GM21737 (cell line): Measurements from ENCODE around the gene PSPC1.

Source experiments
- ATAC-seq: cut with Tn5 transposase; IDR thresholded peaks from one replicate; pipeline ENCODE4 v1.9.1; 2021; ENCODE audit warnings: mild to moderate bottlenecking, moderate library complexity; ENCODE audit not compliant: unreplicated experiment

The PSPC1 gene

GRCh38 chr13:19673473-19674430 is 109.0 kb downstream of the PSPC1 start:
- no peak for ATAC-seq

DNA sequence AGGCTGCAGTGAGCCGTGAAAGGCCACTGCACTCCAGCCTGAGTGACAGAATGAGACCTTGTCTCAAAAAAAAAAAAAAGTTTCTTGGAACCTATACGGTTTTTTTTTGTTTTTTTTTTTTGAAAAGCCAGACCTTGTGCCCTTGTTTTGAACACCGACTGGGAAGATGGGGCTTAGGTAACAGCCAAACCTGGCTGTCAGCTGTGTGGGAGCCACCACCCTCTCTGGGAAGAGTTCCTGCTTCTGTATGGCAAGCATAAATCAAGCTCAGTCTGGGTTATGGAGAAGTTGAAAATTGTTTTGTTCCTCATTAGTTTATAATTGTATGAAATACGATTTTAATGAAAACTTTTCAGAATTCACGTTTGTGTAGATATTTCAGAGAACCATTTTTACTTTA is 109.8 kb downstream of the PSPC1 start:
- no peak for ATAC-seq

GRCh38 chr13:19670147-19670546 is 112.6 kb downstream of the PSPC1 start:
- ATAC-seq, result no peak

GRCh38 chr13:19668778-19669177 is 114.0 kb downstream of the PSPC1 start:
- no peak for ATAC-seq

DNA sequence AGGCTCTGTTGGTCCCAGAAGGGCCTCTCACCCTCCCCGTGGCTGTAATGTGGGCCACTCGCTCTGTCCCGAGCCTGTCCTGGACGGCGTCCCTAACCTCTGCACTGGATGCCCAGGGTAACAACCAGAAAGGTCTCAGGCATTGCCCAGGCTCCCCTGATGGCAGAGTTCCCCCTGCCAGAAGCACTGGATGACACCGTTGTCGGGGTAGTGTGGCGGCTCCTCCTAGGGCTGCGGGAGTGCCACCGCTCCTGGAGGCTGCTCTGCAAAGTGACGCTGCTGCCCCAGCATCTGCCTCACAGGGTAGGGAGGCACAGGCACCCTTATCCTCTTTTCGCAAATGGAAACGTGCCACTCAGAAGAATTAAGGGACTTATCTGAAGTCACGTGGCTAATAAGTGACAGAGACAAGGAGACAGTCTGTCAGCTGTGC is 117.3 kb downstream of the PSPC1 start:
- no peak for ATAC-seq

DNA sequence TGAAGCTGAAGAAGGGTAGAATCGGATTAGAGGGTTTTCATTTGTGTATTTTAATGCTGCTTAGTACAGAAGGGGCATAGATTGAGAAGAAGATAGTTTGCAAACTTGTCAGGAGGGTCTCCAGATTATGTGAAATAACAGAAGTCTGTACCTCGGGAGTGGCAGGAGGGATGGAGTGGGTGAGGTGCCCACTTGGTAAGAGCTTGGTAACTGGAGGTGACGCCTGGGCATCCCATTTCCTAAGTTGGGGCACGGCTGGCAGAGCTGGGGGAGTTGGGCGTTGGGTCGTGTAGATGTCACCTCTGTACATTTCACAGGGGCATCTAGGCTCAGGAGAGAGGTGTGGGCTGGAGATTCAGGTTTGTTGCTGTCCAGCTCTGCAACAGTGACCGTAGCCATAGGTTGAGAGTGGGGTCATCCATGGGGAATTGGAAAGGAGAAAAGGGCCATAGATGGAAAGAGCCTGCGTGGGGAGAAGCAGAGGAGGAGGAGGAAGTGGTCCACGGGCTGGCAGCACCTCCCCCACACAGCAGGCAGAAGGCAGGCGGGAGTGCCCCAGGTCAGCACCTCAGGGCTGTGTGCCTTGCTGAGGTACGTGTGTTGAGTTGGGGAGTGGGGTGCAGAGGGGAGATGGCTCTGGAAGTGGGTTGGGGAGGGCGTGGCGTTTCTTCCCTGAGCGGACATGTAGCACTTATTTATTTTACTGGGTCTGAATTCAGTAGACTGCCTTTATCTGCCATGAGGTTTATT is 118.1 kb downstream of the PSPC1 start:
- no peak for ATAC-seq

GRCh38 chr13:19663416-19663979 is 119.2 kb downstream of the PSPC1 start:
- no peak for ATAC-seq

DNA sequence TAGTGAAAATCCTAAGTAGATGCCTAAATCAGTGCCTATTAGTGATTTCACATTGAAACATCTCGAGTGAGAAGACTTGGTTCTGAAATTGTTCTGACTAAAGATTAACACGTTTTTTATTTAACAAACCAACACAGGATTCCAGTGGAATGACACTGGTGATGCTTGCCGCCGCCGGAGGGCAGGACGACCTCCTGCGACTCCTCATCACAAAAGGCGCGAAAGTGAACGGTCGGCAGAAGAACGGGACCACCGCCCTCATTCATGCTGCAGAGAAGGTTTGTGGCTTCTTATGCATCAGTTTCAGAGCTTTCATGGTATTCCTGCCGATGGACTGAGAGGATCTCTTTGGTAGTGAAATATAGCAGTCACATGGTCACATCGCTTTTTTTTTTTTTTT is 121.2 kb downstream of the PSPC1 start:
- ATAC-seq, result no peak

GRCh38 chr13:19661126-19661525 is 121.6 kb downstream of the PSPC1 start:
- ATAC-seq, result no peak

GRCh38 chr13:19658831-19659230 is 123.9 kb downstream of the PSPC1 start:
- no peak for ATAC-seq

DNA sequence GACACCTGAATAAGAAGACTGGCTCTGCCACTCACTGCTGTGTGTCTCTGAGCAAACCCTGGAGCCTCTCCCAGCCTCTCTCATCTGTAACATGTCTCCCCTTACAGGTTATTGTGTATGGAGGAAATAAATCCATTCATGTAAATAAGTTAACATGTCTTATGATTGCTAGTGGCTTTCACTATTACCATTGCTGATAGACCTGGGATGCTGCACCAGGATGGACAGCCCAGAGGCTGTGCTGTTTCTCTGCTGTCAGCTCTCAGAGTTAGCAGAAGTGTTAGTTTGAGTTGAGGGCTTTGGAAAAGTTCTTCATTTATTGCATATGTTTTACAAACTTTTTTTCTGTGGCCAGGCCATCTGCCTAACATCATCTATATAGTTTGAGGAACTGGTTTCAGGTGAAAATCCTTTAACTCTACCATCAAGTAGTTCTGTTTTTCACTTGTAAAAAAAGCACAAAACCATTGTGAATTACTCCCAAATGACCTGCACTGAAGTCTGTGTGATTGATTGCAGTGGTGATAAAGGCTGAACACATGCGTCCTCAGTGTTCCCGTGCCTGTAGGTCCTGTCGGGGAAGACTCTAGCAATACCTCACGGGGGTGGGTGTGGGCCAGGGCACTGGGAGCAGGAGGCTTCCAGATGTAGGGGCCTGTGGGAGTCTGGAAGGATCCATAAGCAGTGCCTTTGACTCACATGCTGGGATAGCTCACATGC is 124.7 kb downstream of the PSPC1 start:
- ATAC-seq, result no peak
